ENCODE measurements around the gene ENTPD8. TPM values are rescaled to one million over a fixed set of nuclear protein-coding genes. Genes with fewer than 3 reads are reported as not detected.

ENTPD8 gene
- total RNA-seq, 2 donors from 2014 or later: 0.33 to 0.75 TPM

DNA sequence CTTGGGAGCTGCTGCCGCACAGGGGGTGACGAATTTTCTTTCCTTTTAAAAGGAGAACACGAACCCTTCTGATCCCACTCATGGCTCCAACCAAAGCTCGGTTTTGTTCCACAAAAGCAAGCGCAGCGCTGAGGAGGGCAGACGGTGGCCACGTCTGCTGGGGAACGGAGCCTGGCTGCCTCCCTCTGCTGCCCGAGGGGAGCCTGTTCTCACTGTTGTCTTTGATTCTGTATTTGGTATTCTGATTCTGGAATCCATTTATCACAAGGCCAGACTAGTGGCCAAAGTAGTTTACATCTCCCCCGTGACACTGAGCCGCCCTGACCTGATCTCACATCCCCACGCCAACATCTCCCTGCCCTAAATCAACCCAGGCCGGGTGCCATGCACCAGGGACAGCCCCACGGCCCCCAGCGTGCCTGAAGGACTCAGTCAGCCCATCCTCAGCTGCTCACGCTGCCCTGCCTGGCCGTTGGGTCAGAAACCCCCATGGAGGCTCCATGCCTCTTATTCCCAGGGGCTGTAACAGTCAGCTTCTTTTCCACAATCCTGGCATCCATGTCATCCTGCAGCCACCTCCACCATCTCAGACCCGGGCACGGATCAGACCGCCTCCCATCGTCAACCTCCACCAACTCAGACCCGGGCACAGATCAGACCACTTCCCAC, 24.7 kb upstream of the ENTPD8 start:
- no peaks in the 10 kb centered on the region for H3K4me1 ChIP-seq (ENCODE audit: control insufficient read depth, insufficient read depth, low read length)
- H3K36me3 ChIP-seq (ENCODE audit: control insufficient read depth, insufficient read depth, low read length): no peaks in the 10 kb centered on the region
- no peaks in the 10 kb centered on the region for H3K4me1 Mint-ChIP-seq
- no peaks in the 10 kb centered on the region for H3K36me3 Mint-ChIP-seq (ENCODE audit: low read depth)
- no peak overlapping the region for H3K9ac ChIP-seq (ENCODE audit: extremely low read depth, low read length, poor library complexity, severe bottlenecking)
- no peaks in the 10 kb centered on the region for H3K27me3 ChIP-seq (ENCODE audit: control insufficient read depth, insufficient read depth, low read length, poor library complexity, severe bottlenecking)
- H3K9me3 Mint-ChIP-seq: no peaks in the 10 kb centered on the region
- H3K27me3 Mint-ChIP-seq (ENCODE audit: insufficient read depth): peaks cover 26% of the 10 kb centered on the region
- no peak overlapping the region for H3K27ac Mint-ChIP-seq
- DNase-seq: no peak
- no peak overlapping the region for H3K4me3 Mint-ChIP-seq
- no peak overlapping the region for H3K27ac ChIP-seq (ENCODE audit: low read depth, low read length)
- TF ChIP-seq, protein P1, sequence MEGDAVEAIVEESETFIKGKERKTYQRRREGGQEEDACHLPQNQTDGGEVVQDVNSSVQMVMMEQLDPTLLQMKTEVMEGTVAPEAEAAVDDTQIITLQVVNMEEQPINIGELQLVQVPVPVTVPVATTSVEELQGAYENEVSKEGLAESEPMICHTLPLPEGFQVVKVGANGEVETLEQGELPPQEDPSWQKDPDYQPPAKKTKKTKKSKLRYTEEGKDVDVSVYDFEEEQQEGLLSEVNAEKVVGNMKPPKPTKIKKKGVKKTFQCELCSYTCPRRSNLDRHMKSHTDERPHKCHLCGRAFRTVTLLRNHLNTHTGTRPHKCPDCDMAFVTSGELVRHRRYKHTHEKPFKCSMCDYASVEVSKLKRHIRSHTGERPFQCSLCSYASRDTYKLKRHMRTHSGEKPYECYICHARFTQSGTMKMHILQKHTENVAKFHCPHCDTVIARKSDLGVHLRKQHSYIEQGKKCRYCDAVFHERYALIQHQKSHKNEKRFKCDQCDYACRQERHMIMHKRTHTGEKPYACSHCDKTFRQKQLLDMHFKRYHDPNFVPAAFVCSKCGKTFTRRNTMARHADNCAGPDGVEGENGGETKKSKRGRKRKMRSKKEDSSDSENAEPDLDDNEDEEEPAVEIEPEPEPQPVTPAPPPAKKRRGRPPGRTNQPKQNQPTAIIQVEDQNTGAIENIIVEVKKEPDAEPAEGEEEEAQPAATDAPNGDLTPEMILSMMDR (conservative IDR thresholded peaks at IDR 0.05): no peak
- H3K9me3 ChIP-seq (ENCODE audit: control insufficient read depth, low read length): no peaks in the 10 kb centered on the region
- WGBS, 2 experiments (ENCODE audit: insufficient coverage in 1 of 2, insufficient read length in 1 of 2): 90 to 93% methylated on average over 19 to 23 of the region's 23 CpGs
- no peak overlapping the region for H3K4me3 ChIP-seq (ENCODE audit: low read length)

DNA sequence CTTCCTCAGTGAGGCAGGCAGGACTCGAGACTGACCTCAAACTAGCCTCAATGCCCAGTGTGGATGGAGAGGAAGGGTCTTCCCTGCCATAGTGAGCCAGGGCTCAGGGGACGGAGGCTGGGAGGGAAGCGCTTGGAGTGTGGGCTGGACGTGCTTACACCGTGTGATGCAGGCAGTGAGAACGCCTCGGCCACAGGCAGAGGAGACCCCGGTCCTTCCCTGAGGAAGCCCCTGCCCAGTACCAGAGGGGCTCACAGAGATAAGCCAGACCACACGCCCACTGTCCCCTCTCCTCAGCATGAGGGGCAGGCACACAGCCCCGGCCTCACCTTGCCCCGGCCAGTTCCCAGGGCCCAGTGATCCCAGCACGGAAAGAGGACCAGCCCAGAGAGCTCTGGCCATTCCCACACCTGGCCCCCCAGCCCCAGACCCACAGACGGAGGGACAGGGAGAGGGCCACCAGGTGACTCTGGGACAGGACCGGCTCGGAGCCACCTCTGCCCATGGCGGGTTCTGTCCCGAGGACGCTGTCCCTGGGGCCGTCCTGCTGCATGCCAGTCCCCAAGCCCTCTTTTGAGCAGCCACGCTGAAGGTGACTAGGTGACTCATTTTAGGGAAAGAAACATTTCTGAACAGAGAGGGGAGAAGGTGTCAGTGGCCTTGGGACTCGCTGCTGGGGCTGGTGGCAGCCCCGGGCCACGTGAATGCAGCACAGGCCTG, 24.0 kb upstream of the ENTPD8 start:
- no peak for DNase-seq
- Histone ChIP-seq H3K27me3 (ENCODE audit: control insufficient read depth, insufficient read depth, low read length, poor library complexity, severe bottlenecking) (no peaks in the 10 kb centered on the region), H3K9me3 (ENCODE audit: control insufficient read depth, low read length) (no peaks in the 10 kb centered on the region), H3K36me3 (ENCODE audit: control insufficient read depth, insufficient read depth, low read length) (no peaks in the 10 kb centered on the region), H3K4me3 (ENCODE audit: low read length) (no peak overlapping the region), H3K4me1 (ENCODE audit: control insufficient read depth, insufficient read depth, low read length) (no peaks in the 10 kb centered on the region), H3K27ac (ENCODE audit: low read depth, low read length) (no peak overlapping the region), H3K9ac (ENCODE audit: extremely low read depth, low read length, poor library complexity, severe bottlenecking) (no peak overlapping the region)
- H3K27me3 Mint-ChIP-seq (ENCODE audit: insufficient read depth): peaks cover 30% of the 10 kb centered on the region
- WGBS, 2 experiments (ENCODE audit: insufficient coverage in 1 of 2, insufficient read length in 1 of 2): 91 to 100% methylated on average over 6 to 23 of the region's 23 CpGs
- H3K4me3 Mint-ChIP-seq: no peak overlapping the region
- H3K27ac Mint-ChIP-seq: no peak overlapping the region
- TF ChIP-seq, protein P1 (conservative IDR thresholded peaks at IDR 0.05): no peak
- no peaks in the 10 kb centered on the region for H3K4me1 Mint-ChIP-seq
- H3K9me3 Mint-ChIP-seq: no peaks in the 10 kb centered on the region
- H3K36me3 Mint-ChIP-seq (ENCODE audit: low read depth): no peaks in the 10 kb centered on the region

DNA sequence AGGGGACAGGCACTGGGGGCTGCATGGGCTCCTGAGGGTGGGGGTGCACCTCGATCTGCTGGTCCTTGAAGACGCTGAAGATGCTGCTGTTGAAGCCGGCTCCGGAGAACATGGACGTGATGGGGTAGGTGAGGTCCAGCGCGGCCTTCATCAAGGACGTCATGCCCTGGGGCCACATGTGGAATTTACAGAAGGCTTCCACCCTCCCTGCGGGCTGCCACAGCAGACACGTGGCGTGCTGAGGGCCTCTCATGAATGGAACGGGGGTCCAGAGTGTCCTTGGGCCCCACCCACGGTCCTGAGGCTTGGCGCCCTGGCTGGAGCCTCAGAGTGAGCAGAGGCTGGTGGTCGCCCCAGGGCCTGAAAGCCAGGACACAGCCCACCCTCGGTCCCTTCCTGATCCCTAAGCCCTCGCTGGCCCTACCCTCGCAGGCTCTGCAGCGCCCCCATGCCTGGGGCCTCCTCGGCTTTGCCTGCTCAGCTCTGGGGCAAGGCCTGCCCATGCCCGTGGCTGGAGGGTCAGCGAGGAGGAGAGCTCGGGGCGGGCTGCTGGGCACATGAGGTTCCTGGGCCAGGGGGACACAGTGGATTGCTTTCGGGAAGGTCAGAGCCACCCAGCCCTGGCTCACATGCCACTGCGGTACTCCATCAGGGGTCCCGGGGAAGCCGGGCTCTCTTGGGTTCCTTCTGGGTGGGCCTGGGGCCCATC, 23.3 kb upstream of the ENTPD8 start:
- no peaks in the 10 kb centered on the region for H3K36me3 Mint-ChIP-seq (ENCODE audit: low read depth)
- H3K36me3 ChIP-seq (ENCODE audit: control insufficient read depth, insufficient read depth, low read length): no peaks in the 10 kb centered on the region
- no peaks in the 10 kb centered on the region for H3K9me3 Mint-ChIP-seq
- peaks cover 34% of the 10 kb centered on the region for H3K27me3 Mint-ChIP-seq (ENCODE audit: insufficient read depth)
- no peak overlapping the region for H3K4me3 ChIP-seq (ENCODE audit: low read length)
- H3K4me1 Mint-ChIP-seq: no peaks in the 10 kb centered on the region
- 92 to 96% methylated on average over 19 to 28 of the region's 28 CpGs for WGBS, 2 experiments (ENCODE audit: insufficient coverage in 1 of 2, insufficient read length in 1 of 2)
- H3K27ac Mint-ChIP-seq: no peak overlapping the region
- H3K9ac ChIP-seq (ENCODE audit: extremely low read depth, low read length, poor library complexity, severe bottlenecking): no peak overlapping the region
- no peaks in the 10 kb centered on the region for H3K27me3 ChIP-seq (ENCODE audit: control insufficient read depth, insufficient read depth, low read length, poor library complexity, severe bottlenecking)
- no peaks in the 10 kb centered on the region for H3K4me1 ChIP-seq (ENCODE audit: control insufficient read depth, insufficient read depth, low read length)
- H3K9me3 ChIP-seq (ENCODE audit: control insufficient read depth, low read length): no peaks in the 10 kb centered on the region
- TF ChIP-seq, protein P1 (conservative IDR thresholded peaks at IDR 0.05): no peak
- H3K4me3 Mint-ChIP-seq: no peak overlapping the region
- no peak for DNase-seq
- H3K27ac ChIP-seq (ENCODE audit: low read depth, low read length): no peak overlapping the region
